GM19239 (cell line): Measurements from ENCODE around the gene SHROOM1.

ENCODE experiments used
- DNase-seq: peaks from one replicate; pipeline ENCODE4 v3.0.0; 2011; ENCODE audit warnings: low spot score; ENCODE audit not compliant: insufficient read length
- FAIRE-seq: peaks from 2 replicates; lab custom pipeline; 2011; peaks lifted over from hg19 to GRCh38; lab: Jason Lieb, UNC

The SHROOM1 gene

GRCh38 chr5:132853790-132854189 lies 23.3 kb upstream of the SHROOM1 start:
- DNase-seq (no peak), FAIRE-seq (no peak)

GRCh38 chr5:132853323-132853722 lies 22.9 kb upstream of the SHROOM1 start:
- FAIRE-seq (no peak), DNase-seq (no peak)

- no peak for DNase-seq
- no peak for FAIRE-seq
Observed at GRCh38 chr5:132850066-132850465, 19.6 kb upstream of the SHROOM1 start.

GRCh38 chr5:132849347-132849746 lies 18.9 kb upstream of the SHROOM1 start:
- FAIRE-seq: no peak
- DNase-seq: no peak

GRCh38 chr5:132848270-132848669 lies 17.8 kb upstream of the SHROOM1 start:
- FAIRE-seq (no peak), DNase-seq (no peak)

GRCh38 chr5:132841305-132841704 lies 10.9 kb upstream of the SHROOM1 start:
- no peak for DNase-seq

GRCh38 chr5:132840896-132841295 lies 10.4 kb upstream of the SHROOM1 start:
- DNase-seq (no peak), FAIRE-seq (no peak)

More at GRCh38 chr5:132841305-132841704, 10.9 kb upstream of the SHROOM1 start:
- FAIRE-seq: no peak

GRCh38 chr5:132840313-132840712 lies 9.9 kb upstream of the SHROOM1 start:
- no peak for DNase-seq
- no peak for FAIRE-seq

GRCh38 chr5:132839426-132840301 lies 9.2 kb upstream of the SHROOM1 start:
- no peak for FAIRE-seq
- no peak for DNase-seq

GRCh38 chr5:132838516-132839282 lies 8.3 kb upstream of the SHROOM1 start:
- FAIRE-seq (no peak), DNase-seq (no peak)

GRCh38 chr5:132837868-132838267 lies 7.4 kb upstream of the SHROOM1 start:
- no peak for DNase-seq
- no peak for FAIRE-seq

- DNase-seq (no peak), FAIRE-seq (no peak)
Observed at GRCh38 chr5:132836852-132837251, 6.4 kb upstream of the SHROOM1 start.

GRCh38 chr5:132834057-132834456 lies 3.6 kb upstream of the SHROOM1 start:
- FAIRE-seq (no peak), DNase-seq (no peak)

- DNase-seq (no peak), FAIRE-seq (no peak)
Observed at GRCh38 chr5:132832612-132833011, 2.2 kb upstream of the SHROOM1 start.

GRCh38 chr5:132831095-132831860 lies 831 bp upstream of the SHROOM1 start:
- no peak for FAIRE-seq
- no peak for DNase-seq

- DNase-seq: peak; percentile 97
Observed at GRCh38 chr5:132829742-132830435, 558 bp downstream of the SHROOM1 start.

GRCh38 chr5:132828846-132829494 lies 1.5 kb downstream of the SHROOM1 start:
- DNase-seq: no peak
- no peak for FAIRE-seq

More at GRCh38 chr5:132829742-132830435, 558 bp downstream of the SHROOM1 start:
- peak; percentile 44 for FAIRE-seq

- DNase-seq: no peak
- no peak for FAIRE-seq
Observed at GRCh38 chr5:132827943-132828673, 2.3 kb downstream of the SHROOM1 start.
